Trophoblast cell (in vitro differentiated cells and primary cell): Measurements from ENCODE around the gene FAM90A1.
"Not testable (repeated sequence)": the region's sequence is repeated elsewhere in the genome, so short reads cannot be mapped to it uniquely, and the experiment has no call there.

Source experiments
- DNase-seq, 2 donors: peaks; one replicate each; pipeline ENCODE4 v3.0.0-alpha.2; 2016
- H2AFZ ChIP-seq: 2 replicates; pipeline ENCODE4 v1.6.1; 2013; ENCODE audit warnings: low read length, moderate library complexity, mild to moderate bottlenecking; ENCODE audit not compliant: insufficient read depth, poor library complexity
- H2AK5ac ChIP-seq: 2 replicates; pipeline ENCODE4 v1.6.1; 2013; ENCODE audit warnings: mild to moderate bottlenecking, low read length
- H2BK120ac ChIP-seq: 2 replicates; pipeline ENCODE4 v1.6.1; 2013; ENCODE audit warnings: low read length, mild to moderate bottlenecking, moderate library complexity; ENCODE audit not compliant: insufficient read depth, poor library complexity
- H2BK12ac ChIP-seq: 2 replicates; pipeline ENCODE4 v1.6.1; 2013; ENCODE audit warnings: mild to moderate bottlenecking, low read length, moderate library complexity
- H2BK5ac ChIP-seq: 2 replicates; pipeline ENCODE4 v1.6.1; 2013; ENCODE audit warnings: low read length, low read depth, moderate library complexity, mild to moderate bottlenecking; ENCODE audit not compliant: poor library complexity
- H3K14ac ChIP-seq: 2 replicates; pipeline ENCODE4 v1.6.1; 2013; ENCODE audit warnings: mild to moderate bottlenecking, low read length
- H3K18ac ChIP-seq: 2 replicates; pipeline ENCODE4 v1.6.1; 2013; ENCODE audit warnings: mild to moderate bottlenecking, low read length
- H3K23ac ChIP-seq: 2 replicates; pipeline ENCODE4 v1.6.1; 2013; ENCODE audit warnings: low read length
- H3K27ac ChIP-seq: 2 replicates; pipeline ENCODE4 v1.5.1; 2013; ENCODE audit warnings: low read depth, mild to moderate bottlenecking, inconsistent platforms, low read length, moderate library complexity
- H3K27me3 ChIP-seq: 2 replicates; pipeline ENCODE4 v1.6.1; 2013; ENCODE audit warnings: inconsistent platforms, mild to moderate bottlenecking, low read length, moderate library complexity; ENCODE audit not compliant: insufficient read depth
- H3K36me3 ChIP-seq, 2 experiments: 1 replicate in 1 of 2; 2 replicates in 1 of 2; pipeline ENCODE4 v1.6.1; 2013; ENCODE audit warnings: low read length in 2 of 2, mild to moderate bottlenecking in 2 of 2, moderate library complexity in 1 of 2; ENCODE audit not compliant: insufficient read depth in 2 of 2, control insufficient read depth in 1 of 2
- H3K4ac ChIP-seq: 2 replicates; pipeline ENCODE4 v1.6.1; 2013; ENCODE audit warnings: low read depth, mild to moderate bottlenecking, low read length, moderate library complexity
- H3K4me1 ChIP-seq, 2 experiments: 1 replicate in 1 of 2; 2 replicates in 1 of 2; pipeline ENCODE4 v1.6.1; 2013; ENCODE audit warnings: low read length in 2 of 2, mild to moderate bottlenecking in 2 of 2, moderate library complexity in 1 of 2; ENCODE audit not compliant: insufficient read depth in 2 of 2, control insufficient read depth in 1 of 2
- H3K4me2 ChIP-seq: 2 replicates; pipeline ENCODE4 v1.6.1; 2013; ENCODE audit warnings: inconsistent platforms, mild to moderate bottlenecking, low read length, moderate library complexity
- H3K4me3 ChIP-seq: 2 replicates; pipeline ENCODE4 v1.5.1; 2013; ENCODE audit warnings: mild to moderate bottlenecking, low read depth, low read length, inconsistent platforms
- H3K79me1 ChIP-seq: one replicate; pipeline ENCODE4 v1.6.1; 2013; ENCODE audit warnings: low read length
- H3K79me2 ChIP-seq: 2 replicates; pipeline ENCODE4 v1.6.1; 2013; ENCODE audit warnings: low read length, mild to moderate bottlenecking; ENCODE audit not compliant: control insufficient read depth, insufficient read depth, poor library complexity
- H3K9ac ChIP-seq: 2 replicates; pipeline ENCODE4 v1.6.1; 2013; ENCODE audit warnings: mild to moderate bottlenecking, low read length
- H3K9me3 ChIP-seq: 2 replicates; pipeline ENCODE4 v1.6.1; 2013; ENCODE audit warnings: low read depth, mild to moderate bottlenecking, control low read depth, inconsistent platforms, low read length; ENCODE audit not compliant: insufficient read depth
- H4K12ac ChIP-seq: 2 replicates; pipeline ENCODE4 v1.6.1; 2013; ENCODE audit warnings: low read depth, mild to moderate bottlenecking, low read length, moderate library complexity
- H4K8ac ChIP-seq: 2 replicates; pipeline ENCODE4 v1.6.1; 2013; ENCODE audit warnings: low read depth, mild to moderate bottlenecking, low read length, moderate library complexity
- H4K91ac ChIP-seq: one replicate; pipeline ENCODE4 v1.6.1; 2013; ENCODE audit warnings: low read depth, mild to moderate bottlenecking, low read length, moderate library complexity
- WGBS: extraction: QIAGEN DNeasy Blood & Tissue Kit; methylation state at CpG from one replicate; pipeline ENCODE4 v1.1.7; 2013; ENCODE audit warnings: missing lambda C conversion rate; ENCODE audit not compliant: insufficient read length, insufficient coverage; ENCODE audit errors: extremely low coverage; 5-methylcytosine and 5-hydroxymethylcytosine counted together

Gene FAM90A1

GRCh38 chr12:8251616-8252015 lies 24.2 kb upstream of the FAM90A1 start:
- not testable (repeated sequence) for H2BK5ac ChIP-seq, H4K91ac ChIP-seq, H3K23ac ChIP-seq, H2BK12ac ChIP-seq, H3K79me2 ChIP-seq, DNase-seq, H3K4me3 ChIP-seq, H3K4me1 ChIP-seq, H3K36me3 ChIP-seq, H3K9me3 ChIP-seq, H3K79me1 ChIP-seq, H3K27me3 ChIP-seq, H3K14ac ChIP-seq, H4K8ac ChIP-seq, H3K4ac ChIP-seq, H2AFZ ChIP-seq, H2AK5ac ChIP-seq, H3K27ac ChIP-seq, H3K18ac ChIP-seq, H3K9ac ChIP-seq, H2BK120ac ChIP-seq, H3K4me2 ChIP-seq, H4K12ac ChIP-seq
- WGBS: no CpG with 5 or more reads among the region's 7 CpGs

- H2AK5ac ChIP-seq, H2BK120ac ChIP-seq, H3K4me2 ChIP-seq, H4K12ac ChIP-seq, H4K8ac ChIP-seq, H3K4ac ChIP-seq, H3K9me3 ChIP-seq, H3K27ac ChIP-seq, H3K23ac ChIP-seq, H2BK12ac ChIP-seq, H3K27me3 ChIP-seq, H2BK5ac ChIP-seq, H2AFZ ChIP-seq, H3K79me2 ChIP-seq, H3K14ac ChIP-seq, H3K9ac ChIP-seq, H3K36me3 ChIP-seq, H3K4me3 ChIP-seq, H3K18ac ChIP-seq, H3K79me1 ChIP-seq, H4K91ac ChIP-seq, H3K4me1 ChIP-seq: not testable (repeated sequence)
- DNase-seq: peak; percentile 19 to 64
- WGBS: no CpG with 5 or more reads among the region's 4 CpGs
These were observed 19.6 kb upstream of the FAM90A1 start for GRCh38 chr12:8246941-8247535.

- DNase-seq, H2BK12ac ChIP-seq, H3K4me1 ChIP-seq, H4K12ac ChIP-seq, H3K9me3 ChIP-seq, H2BK5ac ChIP-seq, H3K23ac ChIP-seq, H3K79me2 ChIP-seq, H3K36me3 ChIP-seq, H3K79me1 ChIP-seq, H3K27me3 ChIP-seq, H2AK5ac ChIP-seq, H3K27ac ChIP-seq: not testable (repeated sequence)
- peak overlapping the region; percentile 79 for H4K91ac ChIP-seq
- peak overlapping the region; percentile 20 for H2AFZ ChIP-seq
- H3K4me2 ChIP-seq: peak overlapping the region; percentile 84
- peak overlapping the region; percentile 69 for H3K9ac ChIP-seq
- H3K18ac ChIP-seq: peak overlapping the region; percentile 10
- H4K8ac ChIP-seq: peak overlapping the region; percentile 36
- no CpG with 5 or more reads among the region's 35 CpGs for WGBS
- peak overlapping the region; percentile 4 for H2BK120ac ChIP-seq
- peak overlapping the region; percentile 58 for H3K4ac ChIP-seq
- H3K4me3 ChIP-seq: peak overlapping the region; percentile 73
- peak overlapping the region; percentile 13 for H3K14ac ChIP-seq
These were observed 16.3 kb upstream of the FAM90A1 start for GRCh38 chr12:8243682-8244161.

GRCh38 chr12:8242880-8243681 lies 15.7 kb upstream of the FAM90A1 start:
- H3K36me3 ChIP-seq, H3K4ac ChIP-seq, H3K9me3 ChIP-seq, H3K79me2 ChIP-seq, H3K9ac ChIP-seq, H3K27me3 ChIP-seq, H2BK120ac ChIP-seq, H3K23ac ChIP-seq, H3K18ac ChIP-seq, H3K27ac ChIP-seq, H3K4me1 ChIP-seq, H2BK12ac ChIP-seq, H2BK5ac ChIP-seq, H4K12ac ChIP-seq, H3K79me1 ChIP-seq, H2AK5ac ChIP-seq: not testable (repeated sequence)
- no CpG with 5 or more reads among the region's 57 CpGs for WGBS
- Histone ChIP-seq H3K4me2 (peak overlapping the region; percentile 84), H3K4me3 (peak overlapping the region; percentile 75), H3K14ac (peak overlapping the region; percentile 90), H4K91ac (peak overlapping the region; percentile 26), H4K8ac (peak overlapping the region; percentile 62), H2AFZ (peak overlapping the region; percentile 100)
- DNase-seq: peak; percentile 95
